IMR-90 (cell line): ENCODE data around the gene GALNT16. TPM values are rescaled to one million over a fixed set of nuclear protein-coding genes. Genes with fewer than 3 reads are reported as not detected.

Experiments used
- ATAC-seq: fragments of 200-7000 bp; cut with Tn5 transposase; 2 replicates; pipeline ENCODE4 v1.9.1; 2020; ENCODE audit warnings: low read depth, mild to moderate bottlenecking, moderate library complexity
- BruUV-seq: library from RNA; stranded (reverse); fragments of 400-500 nt; replicated peaks from 2 replicates; lab custom pipeline; 2021; lab: Mats Ljungman, UMichigan
- CTCF ChIA-PET: fragments of 300-600 bp; formaldehyde crosslinking; extraction: SDS; loops from one replicate; lab custom pipeline; 2021; ENCODE audit warnings: antibody characterized with exemption; lab: Yijun Ruan, JAX
- POLR2A ChIA-PET: fragments of 300-600 bp; sonication (Branson Sonifier 250); formaldehyde crosslinking; loops from one replicate; lab custom pipeline; 2022; ENCODE audit warnings: antibody characterized with exemption; ENCODE audit not compliant: unreplicated experiment; lab: Charles Lee
- DNase-seq: peaks from one replicate; pipeline ENCODE4 v3.0.0; 2013
- H2AFZ ChIP-seq: replicated peaks from 2 replicates; pipeline ENCODE3; 2013; ENCODE audit warnings: low read length, mild to moderate bottlenecking; ENCODE audit not compliant: poor library complexity
- H2AK5ac ChIP-seq: 2 replicates; pipeline ENCODE4 v1.6.1; 2013; ENCODE audit warnings: low read depth, low read length, inconsistent platforms
- H2AK9ac ChIP-seq: replicated peaks from 2 replicates; pipeline ENCODE3; 2013; ENCODE audit warnings: mild to moderate bottlenecking, low read depth, low read length, moderate library complexity; ENCODE audit not compliant: poor library complexity
- H2BK120ac ChIP-seq: 2 replicates; pipeline ENCODE4 v1.6.1; 2013; ENCODE audit warnings: low read depth, low read length, inconsistent platforms
- H2BK15ac ChIP-seq: 3 replicates; pipeline ENCODE4 v1.6.1; 2013; ENCODE audit warnings: low read depth, low read length, inconsistent platforms
- H2BK20ac ChIP-seq: 2 replicates; pipeline ENCODE4 v1.6.1; 2013; ENCODE audit warnings: low read depth, mild to moderate bottlenecking, inconsistent platforms, low read length, moderate library complexity
- H2BK5ac ChIP-seq: 2 replicates; pipeline ENCODE4 v1.6.1; 2013; ENCODE audit warnings: mild to moderate bottlenecking, low read depth, low read length, inconsistent platforms; ENCODE audit not compliant: poor library complexity, severe bottlenecking
- H3K14ac ChIP-seq: replicated peaks from 2 replicates; pipeline ENCODE4 v1.6.1; 2013; ENCODE audit warnings: low read depth, low read length, inconsistent platforms
- H3K18ac ChIP-seq: 2 replicates; pipeline ENCODE4 v1.6.1; 2013; ENCODE audit warnings: low read depth, low read length, control low read depth
- H3K23ac ChIP-seq: 2 replicates; pipeline ENCODE4 v1.6.1; 2013; ENCODE audit warnings: low read depth, low read length, inconsistent platforms
- H3K27ac ChIP-seq: 2 replicates; pipeline ENCODE4 v1.5.1; 2013; ENCODE audit warnings: mild to moderate bottlenecking, control low read depth, low read length; ENCODE audit not compliant: insufficient read depth
- H3K27me3 ChIP-seq: 2 replicates; pipeline ENCODE4 v1.6.1; 2013; ENCODE audit warnings: low read length; ENCODE audit not compliant: control insufficient read depth, insufficient read depth
- H3K36me3 ChIP-seq: 2 replicates; pipeline ENCODE4 v1.6.1; 2013; ENCODE audit warnings: low read length, mixed read lengths; ENCODE audit not compliant: control insufficient read depth, insufficient read depth
- H3K4ac ChIP-seq: 2 replicates; pipeline ENCODE4 v1.6.1; 2013; ENCODE audit warnings: low read depth, low read length, inconsistent platforms
- H3K4me1 ChIP-seq: 2 replicates; pipeline ENCODE4 v1.6.1; 2013; ENCODE audit warnings: low read length, mixed read lengths; ENCODE audit not compliant: control insufficient read depth, insufficient read depth
- H3K4me2 ChIP-seq: 2 replicates; pipeline ENCODE4 v1.6.1; 2013; ENCODE audit warnings: low read depth, mild to moderate bottlenecking, control low read depth, low read length, moderate library complexity
- H3K4me3 ChIP-seq: 2 replicates; pipeline ENCODE4 v1.5.1; 2013; ENCODE audit warnings: low read depth, mild to moderate bottlenecking, control low read depth, low read length, moderate library complexity; ENCODE audit not compliant: insufficient read depth
- H3K56ac ChIP-seq: 2 replicates; pipeline ENCODE4 v1.6.1; 2013; ENCODE audit warnings: low read length, inconsistent platforms; ENCODE audit not compliant: insufficient read depth; ENCODE audit errors: extremely low read depth
- H3K79me1 ChIP-seq, 2 experiments: 2 replicates each; pipeline ENCODE4 v1.6.1; 2013; ENCODE audit warnings: low read length in 2 of 2, inconsistent platforms in 1 of 2, low read depth in 1 of 2
- H3K9ac ChIP-seq: 2 replicates; pipeline ENCODE4 v1.6.1; 2013; ENCODE audit warnings: low read depth, low read length, control low read depth
- H3K9me1 ChIP-seq: 2 replicates; pipeline ENCODE4 v1.6.1; 2013; ENCODE audit warnings: low read length, inconsistent platforms; ENCODE audit not compliant: insufficient read depth
- H3K9me3 ChIP-seq: 2 replicates; pipeline ENCODE4 v1.6.1; 2013; ENCODE audit warnings: low read length; ENCODE audit not compliant: control insufficient read depth, insufficient read depth
- H4K20me1 ChIP-seq: 2 replicates; pipeline ENCODE4 v1.6.1; 2013; ENCODE audit warnings: low read length, inconsistent platforms; ENCODE audit not compliant: insufficient read depth
- H4K5ac ChIP-seq: 2 replicates; pipeline ENCODE4 v1.6.1; 2013; ENCODE audit warnings: mild to moderate bottlenecking, low read depth, low read length, control low read depth
- H4K8ac ChIP-seq, 2 experiments: 2 replicates each; pipeline ENCODE4 v1.6.1; 2013; ENCODE audit warnings: low read depth in 2 of 2, low read length in 2 of 2, control low read depth in 1 of 2, inconsistent platforms in 1 of 2
- H4K91ac ChIP-seq: 2 replicates; pipeline ENCODE4 v1.6.1; 2013; ENCODE audit warnings: low read depth, low read length, inconsistent platforms; ENCODE audit not compliant: insufficient read depth
- BHLHE40 ChIP-seq: fragments of 150-350 bp; IDR thresholded peaks from 2 replicates; pipeline ENCODE4 v1.6.1; 2016; ENCODE audit warnings: mild to moderate bottlenecking, low read depth, low read length
- CEBPB ChIP-seq: IDR thresholded peaks from 2 replicates; pipeline ENCODE4 v1.6.1; 2012; ENCODE audit warnings: low read depth, low read length, improper control_type of control experiment
- CTCF ChIP-seq: conservative IDR thresholded peaks from 2 replicates; pipeline ENCODE4 v1.5.1; 2012; ENCODE audit warnings: mild to moderate bottlenecking, low read depth, low read length, improper control_type of control experiment
- ELK1 ChIP-seq: fragments of 150-350 bp; IDR thresholded peaks from 2 replicates; pipeline ENCODE4 v1.6.1; 2016; ENCODE audit warnings: low read depth, mild to moderate bottlenecking, low read length, moderate library complexity, borderline replicate concordance
- FOS ChIP-seq: fragments of 150-350 bp; IDR thresholded peaks from 2 replicates; pipeline ENCODE4 v1.6.1; 2016; ENCODE audit warnings: low read depth, low read length
- MAFK ChIP-seq: IDR thresholded peaks from 2 replicates; pipeline ENCODE4 v1.6.1; 2012; ENCODE audit warnings: low read depth, low read length, improper control_type of control experiment
- MAZ ChIP-seq: IDR thresholded peaks from 2 replicates; pipeline ENCODE4 v1.6.1; 2012; ENCODE audit warnings: low read depth, mild to moderate bottlenecking, low read length, improper control_type of control experiment, moderate library complexity, borderline replicate concordance
- MXI1 ChIP-seq: IDR thresholded peaks from 2 replicates; pipeline ENCODE4 v1.6.1; 2012; ENCODE audit warnings: low read depth, mild to moderate bottlenecking, low read length, moderate library complexity, borderline replicate concordance
- NFE2L2 ChIP-seq: fragments of 150-350 bp; IDR thresholded peaks from 2 replicates; pipeline ENCODE4 v1.6.1; 2016; ENCODE audit warnings: low read depth, mild to moderate bottlenecking, low read length
- POLR2A ChIP-seq: IDR thresholded peaks from 2 replicates; pipeline ENCODE4 v1.6.1; 2012; ENCODE audit warnings: mild to moderate bottlenecking, low read depth, low read length
- RAD21 ChIP-seq: IDR thresholded peaks from 2 replicates; pipeline ENCODE4 v1.6.1; 2012; ENCODE audit warnings: low read length, improper control_type of control experiment
- RCOR1 ChIP-seq: IDR thresholded peaks from 2 replicates; pipeline ENCODE4 v1.6.1; 2012; ENCODE audit warnings: mild to moderate bottlenecking, low read length, improper control_type of control experiment; ENCODE audit not compliant: insufficient replicate concordance
- RFX5 ChIP-seq: IDR thresholded peaks from 2 replicates; pipeline ENCODE4 v1.8.0; 2012; ENCODE audit warnings: low read depth, mild to moderate bottlenecking, low read length, moderate library complexity
- SMC3 ChIP-seq: fragments of 150-350 bp; IDR thresholded peaks from 2 replicates; pipeline ENCODE4 v1.6.1; 2016; ENCODE audit warnings: low read depth, mild to moderate bottlenecking, antibody characterized with exemption, low read length, moderate library complexity
- USF2 ChIP-seq: fragments of 150-350 bp; IDR thresholded peaks from 2 replicates; pipeline ENCODE4 v1.6.1; 2017; ENCODE audit warnings: mild to moderate bottlenecking, antibody characterized with exemption, low read length, low read depth
- WGBS, 2 experiments: methylation state at CpG; one replicate each; pipeline versions ENCODE4 v1.1.5 to v1.1.7; 2013; ENCODE audit warnings: missing lambda C conversion rate in 2 of 2; ENCODE audit not compliant: insufficient read length in 1 of 2; ENCODE audit errors: extremely low coverage in 2 of 2; 5-methylcytosine and 5-hydroxymethylcytosine counted together
- dilution Hi-C: fragments of 300-500 bp; cut with HindIII; formaldehyde crosslinking; loops from one replicate; pipeline ENCODE4 v1.14.3; 2018; ENCODE audit warnings: low sequenced_read_pairs; ENCODE audit not compliant: unreplicated experiment
- in situ Hi-C: fragments of 300-500 bp; cut with MboI; formaldehyde crosslinking; loops from 3 replicates; pipeline ENCODE4 v1.14.3; 2019; ENCODE audit warnings: low sequenced_read_pairs, inconsistent platforms, mixed read lengths
- intact Hi-C: fragments of 100-400 bp; cut with micrococcal nuclease; formaldehyde crosslinking; loops from 2 replicates; pipeline ENCODE4 v1.10.0; 2022
- polyA plus RNA-seq, 3 experiments: library from polyadenylated mRNA; depleted of rRNA; stranded (reverse); fragments of >200 nt; gene quantifications; 2 replicates each; pipeline ENCODE4 v1.2.3, GENCODE V29; 2012; ENCODE audit warnings: low replicate concordance in 1 of 3
- total RNA-seq: library from RNA; depleted of rRNA; stranded (reverse); fragments of >200 nt; gene quantifications from 2 replicates; pipeline ENCODE4 v1.2.3, GENCODE V29; 2012

GALNT16 gene
- total and polyA plus RNA-seq, 2 of the 4 experiments (the other 2 are of a cell fraction), result 0.36 to 1.5 TPM

- ATAC-seq, result no peak
- in situ Hi-C loops, result no loop called here
These were observed 115.2 kb downstream of the GALNT16 start for GRCh38 chr14:69375182-69375581.

More at GRCh38 chr14:69375182-69375581, 115.2 kb downstream of the GALNT16 start:
- POLR2A ChIA-PET, result no interaction called here
- H3K27me3 ChIP-seq, result no peaks in the 10 kb centered on the region
- H3K4me2 ChIP-seq, result no peak overlapping the region
- no peak overlapping the region for H3K4me3 ChIP-seq
- H4K8ac ChIP-seq, result no peak overlapping the region
- H3K27ac ChIP-seq, result no peak overlapping the region
- BruUV-seq, result no TSS peak
- no peak overlapping the region for H4K91ac ChIP-seq
- H3K9ac ChIP-seq, result no peak overlapping the region
- CTCF ChIA-PET, result no interaction called here
- no peak overlapping the region for H2BK5ac ChIP-seq
- peaks cover 14% of the 10 kb centered on the region for H3K36me3 ChIP-seq
- DNase-seq, result no peak
- no peak overlapping the region for H2AK9ac ChIP-seq
- H2AFZ ChIP-seq, result no peak overlapping the region
- no peaks in the 10 kb centered on the region for H3K9me3 ChIP-seq
- no peak overlapping the region for H2BK120ac ChIP-seq
- intact Hi-C loops (no loop called here), dilution Hi-C loops (no loop called here)
- H4K20me1 ChIP-seq, result peaks cover 6% of the 10 kb centered on the region; the same call in 1 of the 2 replicates
- no peak overlapping the region for H3K4ac ChIP-seq
- TF ChIP-seq NFE2L2 (no peak), CEBPB (no peak), MAFK (no peak), ELK1 (no peak), POLR2A (no peak), USF2 (no peak), RAD21 (no peak), SMC3 (no peak), FOS (no peak), MXI1 (no peak), MAZ (no peak), RCOR1 (no peak), RFX5 (no peak), BHLHE40 (no peak), CTCF (no peak)
- peaks cover 9 to 14% of the 10 kb centered on the region in 2 experiments; a peak in 3 of 4 replicates for H3K79me1 ChIP-seq
- no CpG with 5 or more reads among the region's 3 CpGs for WGBS, 2 experiments
- no peak overlapping the region for H2BK15ac ChIP-seq
- H3K18ac ChIP-seq, result no peak overlapping the region
- H3K23ac ChIP-seq, result no peak overlapping the region
- no peak overlapping the region for H2BK20ac ChIP-seq
- H3K14ac ChIP-seq, result no peak overlapping the region
- no peak overlapping the region for H3K56ac ChIP-seq
- H4K5ac ChIP-seq, result no peak overlapping the region
- no peaks in the 10 kb centered on the region for H3K4me1 ChIP-seq
- H2AK5ac ChIP-seq, result no peak overlapping the region
- H3K9me1 ChIP-seq, result no peaks in the 10 kb centered on the region
